Measurements from ENCODE around the gene TMEM107. TPM values are rescaled to one million over a fixed set of nuclear protein-coding genes. Genes with fewer than 3 reads are reported as not detected.

The TMEM107 gene
- total RNA-seq, 4 donors from 2014 or later = 11.2 to 18.8 (median 15.5) TPM

GRCh38 chr17:8188263-8188839, 12.2 kb upstream of the TMEM107 start:
- Histone ChIP-seq H3K36me3 (no peaks in the 10 kb centered on the region), H3K27ac (peak overlapping the region; percentile 86 to 98 (median 96)), H3K9me3 (no peaks in the 10 kb centered on the region), H3K4me3 (peak overlapping the region; percentile 77 to 78), H3K27me3 (no peaks in the 10 kb centered on the region), H3K4me1 (peaks cover 6 to 65% (median 18%) of the 10 kb centered on the region in 3 donors)
- no peak for ATAC-seq
- 21 to 30% methylated on average over 2 of the region's 12 CpGs for WGBS, 2 donors (ENCODE audit: low coverage in 1 of 2)
- TF ChIP-seq POLR2AphosphoS5 (IDR thresholded peaks at IDR 0.05) (no peak), CTCF (IDR thresholded peaks at IDR 0.05) (no peak)

GRCh38 chr17:8187517-8188262, 11.5 kb upstream of the TMEM107 start:
- H3K36me3 ChIP-seq = no peaks in the 10 kb centered on the region
- no peaks in the 10 kb centered on the region for H3K9me3 ChIP-seq
- peak overlapping the region; percentile 86 to 98 (median 96) for H3K27ac ChIP-seq
- ATAC-seq = peak; percentile 50
- TF ChIP-seq CTCF (IDR thresholded peaks at IDR 0.05) = peak in 1 of 4 experiments; percentile 19
- peak; percentile 35 to 41 for TF ChIP-seq POLR2A (IDR thresholded peaks at IDR 0.05)
- no peak for TF ChIP-seq EP300 (IDR thresholded peaks at IDR 0.05)
- peak; percentile 68 for TF ChIP-seq POLR2AphosphoS5 (IDR thresholded peaks at IDR 0.05)
- 0 to 3% methylated on average over 7 to 24 of the region's 25 CpGs for WGBS, 2 donors (ENCODE audit: low coverage in 1 of 2)
- no peaks in the 10 kb centered on the region for H3K27me3 ChIP-seq
- peak overlapping the region; percentile 67 to 77 for H3K4me3 ChIP-seq
- peaks cover 6 to 62% (median 17%) of the 10 kb centered on the region in 3 donors for H3K4me1 ChIP-seq

- Histone ChIP-seq H3K9me3 (no peaks in the 10 kb centered on the region), H3K4me3 (peak overlapping the region; percentile 67 to 77), H3K4me1 (peaks cover 6 to 55% (median 14%) of the 10 kb centered on the region in 3 donors), H3K27ac (peak overlapping the region; percentile 85 to 98 (median 96)), H3K27me3 (no peaks in the 10 kb centered on the region), H3K36me3 (no peaks in the 10 kb centered on the region)
- TF ChIP-seq CTCF (IDR thresholded peaks at IDR 0.05) (peak in 1 of 4 experiments; percentile 58), EP300 (IDR thresholded peaks at IDR 0.05) (no peak), POLR2A (IDR thresholded peaks at IDR 0.05) (no peak), POLR2AphosphoS5 (IDR thresholded peaks at IDR 0.05) (peak; percentile 16)
- ATAC-seq = peak; percentile 70
- WGBS, 2 donors (ENCODE audit: low coverage in 1 of 2) = 0 to 1% methylated on average over 20 to 26 of the region's 32 CpGs
Measured at GRCh38 chr17:8186787-8187516, 10.8 kb upstream of the TMEM107 start.

- H3K4me1 ChIP-seq = peaks cover 6 to 50% (median 14%) of the 10 kb centered on the region in 3 donors
- H3K27ac ChIP-seq = peak overlapping the region; percentile 85 to 98 (median 96)
- ATAC-seq = no peak
- WGBS, 2 donors (ENCODE audit: low coverage in 1 of 2) = 0% methylated on average over 2 to 16 of the region's 23 CpGs
- H3K27me3 ChIP-seq = no peaks in the 10 kb centered on the region
- H3K4me3 ChIP-seq = peak overlapping the region; percentile 67 to 77
- no peaks in the 10 kb centered on the region for H3K9me3 ChIP-seq
- no peak for TF ChIP-seq POLR2A (IDR thresholded peaks at IDR 0.05)
- TF ChIP-seq POLR2AphosphoS5 (IDR thresholded peaks at IDR 0.05) = no peak
- TF ChIP-seq EP300 (IDR thresholded peaks at IDR 0.05) = no peak
- TF ChIP-seq CTCF (IDR thresholded peaks at IDR 0.05) = peak in 1 of 4 experiments; percentile 33
- no peaks in the 10 kb centered on the region for H3K36me3 ChIP-seq
Measured at GRCh38 chr17:8186446-8186786, 10.2 kb upstream of the TMEM107 start.
